GM18907 (cell line): Measurements from ENCODE around the gene KCNK4.

Experiments
- ATAC-seq: cut with Tn5 transposase; IDR thresholded peaks from one replicate; pipeline ENCODE4 v1.9.1; 2021; ENCODE audit warnings: mild to moderate bottlenecking, moderate library complexity; ENCODE audit not compliant: unreplicated experiment

KCNK4 gene

GRCh38 chr11:64289002-64289564, 2.0 kb upstream of the KCNK4 start:
- no peak for ATAC-seq

GRCh38 chr11:64290352-64291261, 495 bp upstream of the KCNK4 start:
- ATAC-seq: no peak

GRCh38 chr11:64291752-64292459, 804 bp downstream of the KCNK4 start:
- ATAC-seq: no peak

- no peak for ATAC-seq
Observed at GRCh38 chr11:64292460-64293254, 1.6 kb downstream of the KCNK4 start.

GRCh38 chr11:64294774-64295173, 3.7 kb downstream of the KCNK4 start:
- no peak for ATAC-seq

GRCh38 chr11:64295760-64296159, 4.7 kb downstream of the KCNK4 start:
- no peak for ATAC-seq

- ATAC-seq: no peak
Observed at GRCh38 chr11:64296236-64296635, 5.1 kb downstream of the KCNK4 start.

- ATAC-seq: no peak
Observed at GRCh38 chr11:64296830-64297698, 6.0 kb downstream of the KCNK4 start.

GRCh38 chr11:64297699-64298358, 6.7 kb downstream of the KCNK4 start:
- no peak for ATAC-seq

GRCh38 chr11:64298966-64299846, 8.1 kb downstream of the KCNK4 start:
- no peak for ATAC-seq

GRCh38 chr11:64299847-64300648, 8.9 kb downstream of the KCNK4 start, which contains the start of gene CATSPERZ:
TSS of gene CATSPERZ (plus strand) at chr11:64300358. CDS start at chr11:64300411, 53 bp downstream.
- ATAC-seq: no peak

GRCh38 chr11:64303109-64304031, 12.3 kb downstream of the KCNK4 start:
- no peak for ATAC-seq

- ATAC-seq: no peak
Observed at GRCh38 chr11:64304032-64304315, 12.9 kb downstream of the KCNK4 start.

- peak; percentile 38 for ATAC-seq
Observed at GRCh38 chr11:64304316-64305072, 13.4 kb downstream of the KCNK4 start.

GRCh38 chr11:64305075-64305690, 14.1 kb downstream of the KCNK4 start, which contains the start of gene ESRRA:
TSS of gene ESRRA (plus strand) at chr11:64305524. CDS start at chr11:64307180, 1,656 bp downstream.
- ATAC-seq: peak; percentile 71
